Measurements from ENCODE around the gene WEE1. TPM values are rescaled to one million over a fixed set of nuclear protein-coding genes. Genes with fewer than 3 reads are reported as not detected.
"Not testable (repeated sequence)": the region's sequence is repeated elsewhere in the genome, so short reads cannot be mapped to it uniquely, and the experiment has no call there.

The WEE1 gene
- total RNA-seq, 2 donors from 2014 or later, result 52.0 to 103 TPM

GRCh38 chr11:9596926-9597464, 23.5 kb downstream of the WEE1 start:
- H3K9me3 ChIP-seq, result no peaks in the 10 kb centered on the region
- no peak for DNase-seq (ENCODE audit: low spot score)
- H3K36me3 ChIP-seq, result no peaks in the 10 kb centered on the region
- H3K4me3 ChIP-seq, result no peak overlapping the region
- H3K27ac ChIP-seq, result no peak overlapping the region
- TF ChIP-seq CTCF (IDR thresholded peaks at IDR 0.05), result no peak
- no peaks in the 10 kb centered on the region for H3K27me3 ChIP-seq
- no peaks in the 10 kb centered on the region for H3K4me1 ChIP-seq

GRCh38 chr11:9600166-9600565, 26.7 kb downstream of the WEE1 start:
- Histone ChIP-seq H3K36me3 (no peaks in the 10 kb centered on the region), H3K4me1 (no peaks in the 10 kb centered on the region), H3K27ac (no peak overlapping the region), H3K9me3 (no peaks in the 10 kb centered on the region), H3K27me3 (no peaks in the 10 kb centered on the region), H3K4me3 (no peak overlapping the region)
- DNase-seq (ENCODE audit: low spot score), result no peak
- no peak for TF ChIP-seq CTCF (IDR thresholded peaks at IDR 0.05)

GRCh38 chr11:9600644-9601036, 27.2 kb downstream of the WEE1 start:
- H3K27ac ChIP-seq, result no peak overlapping the region
- no peaks in the 10 kb centered on the region for H3K27me3 ChIP-seq
- no peak for TF ChIP-seq CTCF (IDR thresholded peaks at IDR 0.05)
- no peaks in the 10 kb centered on the region for H3K36me3 ChIP-seq
- no peak overlapping the region for H3K4me3 ChIP-seq
- DNase-seq (ENCODE audit: low spot score), result no peak
- no peaks in the 10 kb centered on the region for H3K9me3 ChIP-seq
- no peaks in the 10 kb centered on the region for H3K4me1 ChIP-seq

- peak; percentile 55 for DNase-seq (ENCODE audit: low spot score)
- Histone ChIP-seq H3K4me3 (no peak overlapping the region), H3K36me3 (no peaks in the 10 kb centered on the region), H3K27ac (no peak overlapping the region), H3K27me3 (no peaks in the 10 kb centered on the region), H3K9me3 (no peaks in the 10 kb centered on the region), H3K4me1 (no peaks in the 10 kb centered on the region)
- TF ChIP-seq CTCF (IDR thresholded peaks at IDR 0.05), result no peak
Observed at GRCh38 chr11:9601037-9601875, 27.8 kb downstream of the WEE1 start.

GRCh38 chr11:9601876-9602199, 28.4 kb downstream of the WEE1 start:
- no peak for TF ChIP-seq CTCF (IDR thresholded peaks at IDR 0.05)
- no peak for DNase-seq (ENCODE audit: low spot score)

GRCh38 chr11:9603214-9603613, 29.7 kb downstream of the WEE1 start:
- H3K27me3 ChIP-seq; DNase-seq (ENCODE audit: low spot score); H3K4me1 ChIP-seq; H3K9me3 ChIP-seq; H3K36me3 ChIP-seq; H3K27ac ChIP-seq; H3K4me3 ChIP-seq: not testable (repeated sequence)

More at GRCh38 chr11:9601876-9602199, 28.4 kb downstream of the WEE1 start:
- no peaks in the 10 kb centered on the region for H3K4me1 ChIP-seq
- no peaks in the 10 kb centered on the region for H3K36me3 ChIP-seq
- no peak overlapping the region for H3K27ac ChIP-seq
- no peak overlapping the region for H3K4me3 ChIP-seq
- H3K27me3 ChIP-seq, result no peaks in the 10 kb centered on the region
- no peaks in the 10 kb centered on the region for H3K9me3 ChIP-seq

All from right atrium auricular region (tissue), 2 donors.